ENCODE measurements around the gene ACSS2. TPM values are rescaled to one million over a fixed set of nuclear protein-coding genes. Genes with fewer than 3 reads are reported as not detected.
"Not testable (repeated sequence)": the region's sequence is repeated elsewhere in the genome, so short reads cannot be mapped to it uniquely, and the experiment has no call there.

The ACSS2 gene
- total RNA-seq, 2 experiments from 2014 or later: 14.2 to 14.3 TPM

GRCh38 chr20:34880215-34880850 lies 3.9 kb downstream of the ACSS2 start:
- H3K36me3 Mint-ChIP-seq (ENCODE audit: low read depth): peaks cover 4% of the 10 kb centered on the region
- H3K4me1 Mint-ChIP-seq (ENCODE audit: low read depth): peaks cover 29% of the 10 kb centered on the region
- no peak overlapping the region for H3K4me3 Mint-ChIP-seq
- H3K9me3 Mint-ChIP-seq: no peaks in the 10 kb centered on the region
- intact Hi-C loops (cut with micrococcal nuclease): no loop called here
- CTCF ChIA-PET: interaction anchor here (1.0 kb wide), 1 partner anchor 76 kb away, joined by 3 read pairs; the partner anchor contains the start of genes GSS and MYH7B
- DNase-seq: no peak
- H3K27me3 Mint-ChIP-seq: no peaks in the 10 kb centered on the region
- POLR2A ChIA-PET: no interaction called here
- no peak overlapping the region for H3K27ac Mint-ChIP-seq
- no peak for ATAC-seq
- TF ChIP-seq CTCF (IDR thresholded peaks at IDR 0.05): no peak

- POLR2A ChIA-PET; CTCF ChIA-PET; ATAC-seq; DNase-seq; H3K4me3 Mint-ChIP-seq; H3K27ac Mint-ChIP-seq; H3K27me3 Mint-ChIP-seq; H3K36me3 Mint-ChIP-seq (ENCODE audit: low read depth); H3K9me3 Mint-ChIP-seq; intact Hi-C loops (cut with micrococcal nuclease): not testable (repeated sequence)
- peaks cover 23% of the 10 kb centered on the region for H3K4me1 Mint-ChIP-seq (ENCODE audit: low read depth)
Measured at GRCh38 chr20:34880971-34881370, 4.6 kb downstream of the ACSS2 start.

- CTCF ChIA-PET: no interaction called here
- no peak for TF ChIP-seq CTCF (IDR thresholded peaks at IDR 0.05)
- H3K27me3 Mint-ChIP-seq: no peaks in the 10 kb centered on the region
- H3K4me1 Mint-ChIP-seq (ENCODE audit: low read depth): peaks cover 20% of the 10 kb centered on the region
- H3K36me3 Mint-ChIP-seq (ENCODE audit: low read depth): peaks cover 4% of the 10 kb centered on the region
- intact Hi-C loops (cut with micrococcal nuclease): no loop called here
- no peaks in the 10 kb centered on the region for H3K9me3 Mint-ChIP-seq
- no peak overlapping the region for H3K27ac Mint-ChIP-seq
- DNase-seq (no peak), ATAC-seq (no peak)
- no peak overlapping the region for H3K4me3 Mint-ChIP-seq
- POLR2A ChIA-PET: no interaction called here
Measured at GRCh38 chr20:34881689-34882088, 5.3 kb downstream of the ACSS2 start.

- H3K36me3 Mint-ChIP-seq (ENCODE audit: low read depth): peaks cover 4% of the 10 kb centered on the region
- no peak overlapping the region for H3K4me3 Mint-ChIP-seq
- intact Hi-C loops (cut with micrococcal nuclease): no loop called here
- H3K27ac Mint-ChIP-seq: no peak overlapping the region
- ATAC-seq (no peak), DNase-seq (no peak)
- H3K9me3 Mint-ChIP-seq: no peaks in the 10 kb centered on the region
- ChIA-PET POLR2A (no interaction called here), CTCF (interaction anchor here (1.1 to 2.1 kb wide), 3 partner anchors 9 to 14 kb away, joined by 3 to 8 read pairs (median 3); no protein-coding TSS in a partner anchor)
- no peaks in the 10 kb centered on the region for H3K27me3 Mint-ChIP-seq
- peaks cover 13% of the 10 kb centered on the region for H3K4me1 Mint-ChIP-seq (ENCODE audit: low read depth)
- no peak for TF ChIP-seq CTCF (IDR thresholded peaks at IDR 0.05)
Measured at GRCh38 chr20:34883087-34883688, 6.8 kb downstream of the ACSS2 start.

- TF ChIP-seq CTCF (IDR thresholded peaks at IDR 0.05): no peak
- no peaks in the 10 kb centered on the region for H3K27me3 Mint-ChIP-seq
- intact Hi-C loops (cut with micrococcal nuclease): no loop called here
Measured at GRCh38 chr20:34883809-34884208, 7.4 kb downstream of the ACSS2 start.

More at GRCh38 chr20:34883809-34884208, 7.4 kb downstream of the ACSS2 start:
- peaks cover 4% of the 10 kb centered on the region for H3K36me3 Mint-ChIP-seq (ENCODE audit: low read depth)
- ATAC-seq (no peak), DNase-seq (no peak)
- H3K4me1 Mint-ChIP-seq (ENCODE audit: low read depth): peaks cover 13% of the 10 kb centered on the region
- H3K27ac Mint-ChIP-seq: no peak overlapping the region
- ChIA-PET POLR2A (interaction anchor here (0.6 kb wide), 1 partner anchor 367 kb away, joined by 3 read pairs; no protein-coding TSS in a partner anchor), CTCF (interaction anchor here (0.8 to 2.1 kb wide), 4 partner anchors 10 to 72 kb away, joined by 3 to 8 read pairs (median 3); partner anchors contain the start of genes GSS and MYH7B)
- H3K9me3 Mint-ChIP-seq: no peaks in the 10 kb centered on the region
- no peak overlapping the region for H3K4me3 Mint-ChIP-seq
